Stimulated activated CD4-positive, alpha-beta T cell treated with anti-CD3 and anti-CD28 coated beads, Interleukin-4, amount 100 ng/mL, for 1 hour (primary cell): ENCODE data around the gene SLC46A1.
"Not testable (repeated sequence)": the region's sequence is repeated elsewhere in the genome, so short reads cannot be mapped to it uniquely, and the experiment has no call there.

ENCODE experiments used
- DNase-seq: peaks from one replicate; pipeline ENCODE4 v3.0.0-alpha.2; 2020

SLC46A1 gene

GRCh38 chr17:28405632-28406472 is at the start of gene SLC46A1:
SLC46A1 (minus strand) TSS chr17:28406212; CDS start chr17:28406114, 98 bp downstream.
- DNase-seq, result peak; percentile 70

- DNase-seq, result no peak
Measured at GRCh38 chr17:28449859-28450258, 43.8 kb upstream of the SLC46A1 start.

- no peak for DNase-seq
Measured at GRCh38 chr17:28447396-28447760, 41.4 kb upstream of the SLC46A1 start.

- DNase-seq, result no peak
Measured at GRCh38 chr17:28446716-28447395, 40.8 kb upstream of the SLC46A1 start.

GRCh38 chr17:28443901-28444638 is 38.1 kb upstream of the SLC46A1 start:
- no peak for DNase-seq

GRCh38 chr17:28434326-28434725 is 28.3 kb upstream of the SLC46A1 start:
- not testable (repeated sequence) for DNase-seq

GRCh38 chr17:28433721-28434120 is 27.7 kb upstream of the SLC46A1 start:
- DNase-seq, result no peak

- not testable (repeated sequence) for DNase-seq
Measured at GRCh38 chr17:28427982-28428381, 22.0 kb upstream of the SLC46A1 start.

- DNase-seq, result no peak
Measured at GRCh38 chr17:28427371-28427770, 21.4 kb upstream of the SLC46A1 start.

GRCh38 chr17:28426081-28426519 is 20.1 kb upstream of the SLC46A1 start:
- no peak for DNase-seq

GRCh38 chr17:28425206-28425605 is 19.2 kb upstream of the SLC46A1 start:
- DNase-seq, result no peak

GRCh38 chr17:28421787-28422305 is 15.8 kb upstream of the SLC46A1 start:
- no peak for DNase-seq

GRCh38 chr17:28416703-28417311 is 10.8 kb upstream of the SLC46A1 start:
- DNase-seq, result peak; percentile 50

GRCh38 chr17:28415886-28416285 is 9.9 kb upstream of the SLC46A1 start:
- DNase-seq, result no peak

GRCh38 chr17:28413804-28414203 is 7.8 kb upstream of the SLC46A1 start:
- DNase-seq, result no peak

GRCh38 chr17:28412099-28412498 is 6.1 kb upstream of the SLC46A1 start:
- DNase-seq, result no peak

GRCh38 chr17:28407974-28408306 is 1.9 kb upstream of the SLC46A1 start:
- DNase-seq, result no peak

- DNase-seq, result no peak
Measured at GRCh38 chr17:28407130-28407973, 1.3 kb upstream of the SLC46A1 start.

- DNase-seq, result no peak
Measured at GRCh38 chr17:28406473-28406814, 432 bp upstream of the SLC46A1 start.

- DNase-seq, result no peak
Measured at GRCh38 chr17:28404812-28405570, 1.0 kb downstream of the SLC46A1 start.

- DNase-seq, result no peak
Measured at GRCh38 chr17:28404461-28404811, 1.6 kb downstream of the SLC46A1 start.
